Activated CD4-positive, alpha-beta memory T cell treated with anti-CD3 and anti-CD28 coated beads, Interleukin-2, amount 10 ng/mL, durations not matched to agents 7 days and 5 days (primary cell): ENCODE measurements around the gene STX5. TPM values are rescaled to one million over a fixed set of nuclear protein-coding genes. Genes with fewer than 3 reads are reported as not detected.

Experiments used
- CTCF ChIA-PET: fragments of 350-600 bp; sonication (Branson Sonifier 250); formaldehyde crosslinking; loops from one replicate; lab custom pipeline; 2021; ENCODE audit warnings: antibody characterized with exemption, inconsistent platforms; lab: Charles Lee
- POLR2A ChIA-PET: fragments of 350-600 bp; sonication (Branson Sonifier 250); formaldehyde crosslinking; loops from one replicate; lab custom pipeline; 2021; ENCODE audit warnings: antibody characterized with exemption; lab: Charles Lee
- DNase-seq: peaks from one replicate; pipeline ENCODE4 v3.0.0-alpha.2; 2020
- H3K27ac Mint-ChIP-seq: one replicate; pipeline ENCODE4 v1.8.0; 2021; ENCODE audit warnings: mild to moderate bottlenecking, mixed read lengths
- H3K27me3 Mint-ChIP-seq: one replicate; pipeline ENCODE4 v1.8.0; 2021; ENCODE audit warnings: mixed read lengths
- H3K36me3 Mint-ChIP-seq: one replicate; pipeline ENCODE4 v1.8.0; 2021; ENCODE audit warnings: low read depth, mixed read lengths
- H3K4me1 Mint-ChIP-seq: one replicate; pipeline ENCODE4 v1.8.0; 2021; ENCODE audit warnings: mixed read lengths
- H3K4me3 Mint-ChIP-seq: one replicate; pipeline ENCODE4 v1.8.0; 2021; ENCODE audit warnings: mild to moderate bottlenecking, mixed read lengths
- H3K9me3 Mint-ChIP-seq: one replicate; pipeline ENCODE4 v1.8.0; 2021; ENCODE audit warnings: mixed read lengths
- total RNA-seq, 2 experiments: library from RNA; stranded (reverse); gene quantifications; one replicate each; pipeline ENCODE4 v1.2.3, GENCODE V29; 2021

STX5 gene
- total RNA-seq, 2 experiments from 2014 or later, result 40.6 to 41.6 TPM

DNA sequence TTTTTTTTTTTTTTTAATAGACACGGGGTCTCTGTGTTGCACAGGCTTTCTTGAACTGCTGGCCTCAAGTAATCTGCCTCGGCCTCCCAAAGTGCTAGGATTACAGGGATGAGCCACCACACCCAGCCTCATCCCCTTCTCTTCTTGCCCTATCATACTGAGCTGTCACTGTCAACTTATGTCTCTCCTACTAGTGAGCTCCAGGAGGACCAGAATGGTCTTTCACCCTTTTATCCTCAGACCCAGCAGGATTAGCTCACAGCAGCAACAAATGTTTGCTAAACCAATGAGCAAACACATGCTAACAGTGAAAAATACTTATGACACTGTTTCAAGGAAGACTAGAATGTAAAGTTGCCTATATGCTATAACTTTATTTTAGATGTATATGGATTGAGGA lies 20.2 kb downstream of the STX5 start:
- POLR2A ChIA-PET, result interaction anchor here (0.9 to 2.1 kb wide), 3 partner anchors 10 to 147 kb away, joined by 3 to 4 read pairs (median 4); partner anchors contain the start of genes C11orf98 and CSKMT
- H3K4me1 Mint-ChIP-seq, result peaks cover 1% of the 10 kb centered on the region
- no peak overlapping the region for H3K27ac Mint-ChIP-seq
- CTCF ChIA-PET, result interaction anchor here (0.8 to 1.2 kb wide), 2 partner anchors 25 to 51 kb away, joined by 4 to 5 read pairs; no protein-coding TSS in a partner anchor
- DNase-seq, result no peak
- no peaks in the 10 kb centered on the region for H3K9me3 Mint-ChIP-seq
- H3K36me3 Mint-ChIP-seq, result peaks cover 9% of the 10 kb centered on the region
- no peaks in the 10 kb centered on the region for H3K27me3 Mint-ChIP-seq
- H3K4me3 Mint-ChIP-seq, result no peak overlapping the region

DNA sequence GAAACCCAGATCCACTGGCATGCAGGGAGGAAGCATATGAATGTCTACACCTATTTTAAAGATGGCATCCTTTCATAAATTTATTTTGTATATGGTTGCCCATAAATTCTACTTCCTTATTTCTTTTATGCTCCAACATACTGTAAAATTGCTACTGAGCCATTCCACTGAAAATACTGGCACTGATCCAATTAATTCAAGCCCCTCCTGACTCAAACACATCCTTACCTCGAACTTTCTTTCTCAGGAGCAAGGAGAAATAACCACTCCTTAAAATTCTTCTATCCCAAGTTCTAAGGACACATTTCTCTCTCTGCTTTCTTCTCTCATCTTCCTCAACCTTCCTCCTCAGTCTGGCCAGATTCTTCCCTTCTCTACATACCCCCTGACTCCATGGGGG lies 21.1 kb downstream of the STX5 start:
- DNase-seq, result no peak
- Mint-ChIP-seq H3K4me3 (no peak overlapping the region), H3K27ac (no peak overlapping the region), H3K9me3 (no peaks in the 10 kb centered on the region), H3K27me3 (no peaks in the 10 kb centered on the region), H3K36me3 (peaks cover 4% of the 10 kb centered on the region), H3K4me1 (peaks cover 9% of the 10 kb centered on the region)
- ChIA-PET CTCF (no interaction called here), POLR2A (interaction anchor here (1.1 kb wide), 1 partner anchor 31 kb away, joined by 4 read pairs; no protein-coding TSS in a partner anchor)

DNA sequence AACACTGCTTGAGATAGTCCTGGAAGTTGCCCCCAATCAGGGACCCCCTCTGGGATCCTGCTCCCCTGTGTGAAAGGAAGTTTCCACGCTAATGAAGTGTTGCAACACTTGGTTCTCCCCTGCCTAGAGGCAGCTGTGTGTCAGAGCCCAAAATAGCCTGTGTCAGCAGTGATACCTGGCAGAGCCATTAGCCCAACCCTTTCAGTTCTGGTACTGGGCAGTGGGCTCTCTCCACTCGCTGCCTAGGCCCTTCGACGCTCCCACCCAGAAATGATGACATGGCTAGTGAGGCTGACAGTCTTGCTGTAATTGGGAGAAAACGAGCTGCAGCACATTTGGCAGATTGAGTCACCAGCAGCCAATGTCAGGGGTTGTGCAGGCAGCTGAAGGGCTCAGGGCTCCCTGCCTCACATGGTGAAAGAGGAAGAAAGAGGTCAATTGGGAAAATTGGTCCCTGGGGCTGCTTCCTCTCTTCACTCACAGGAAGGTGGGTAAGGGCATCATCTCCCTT lies 25.2 kb downstream of the STX5 start:
- Mint-ChIP-seq H3K4me3 (peak overlapping the region; percentile 90), H3K4me1 (peaks cover 34% of the 10 kb centered on the region), H3K36me3 (peaks cover 29% of the 10 kb centered on the region), H3K27me3 (no peaks in the 10 kb centered on the region), H3K27ac (no peak overlapping the region), H3K9me3 (no peaks in the 10 kb centered on the region)
- CTCF ChIA-PET, result interaction anchor here (0.6 to 3.9 kb wide), 5 partner anchors 12 to 23 kb away, joined by 3 to 32 read pairs (median 5); partner anchors contain the start of gene TMEM179B
- POLR2A ChIA-PET, result interaction anchor here (0.8 to 5.5 kb wide), 21 partner anchors 9 to 215 kb away, joined by 3 to 134 read pairs (median 10); partner anchors contain the start of genes C11orf98, CSKMT, HNRNPUL2 and LBHD1
- no peak for DNase-seq

GRCh38 chr11:62805961-62806441 lies 25.9 kb downstream of the STX5 start:
- POLR2A ChIA-PET, result interaction anchor here (0.8 to 5.5 kb wide), 29 partner anchors 8 to 379 kb away, joined by 3 to 134 read pairs (median 6); partner anchors contain the start of genes BSCL2, C11orf98, CSKMT and GNG3
- Mint-ChIP-seq H3K27ac (peak overlapping the region; percentile 86), H3K27me3 (no peaks in the 10 kb centered on the region), H3K36me3 (peaks cover 35% of the 10 kb centered on the region), H3K4me3 (peak overlapping the region; percentile 90), H3K4me1 (peaks cover 40% of the 10 kb centered on the region), H3K9me3 (no peaks in the 10 kb centered on the region)
- peak; percentile 28 for DNase-seq
- CTCF ChIA-PET, result interaction anchor here (0.7 to 3.9 kb wide), 7 partner anchors 12 to 78 kb away, joined by 3 to 32 read pairs (median 5); partner anchors contain the start of genes HNRNPUL2, SLC3A2, TMEM179B and TTC9C

DNA sequence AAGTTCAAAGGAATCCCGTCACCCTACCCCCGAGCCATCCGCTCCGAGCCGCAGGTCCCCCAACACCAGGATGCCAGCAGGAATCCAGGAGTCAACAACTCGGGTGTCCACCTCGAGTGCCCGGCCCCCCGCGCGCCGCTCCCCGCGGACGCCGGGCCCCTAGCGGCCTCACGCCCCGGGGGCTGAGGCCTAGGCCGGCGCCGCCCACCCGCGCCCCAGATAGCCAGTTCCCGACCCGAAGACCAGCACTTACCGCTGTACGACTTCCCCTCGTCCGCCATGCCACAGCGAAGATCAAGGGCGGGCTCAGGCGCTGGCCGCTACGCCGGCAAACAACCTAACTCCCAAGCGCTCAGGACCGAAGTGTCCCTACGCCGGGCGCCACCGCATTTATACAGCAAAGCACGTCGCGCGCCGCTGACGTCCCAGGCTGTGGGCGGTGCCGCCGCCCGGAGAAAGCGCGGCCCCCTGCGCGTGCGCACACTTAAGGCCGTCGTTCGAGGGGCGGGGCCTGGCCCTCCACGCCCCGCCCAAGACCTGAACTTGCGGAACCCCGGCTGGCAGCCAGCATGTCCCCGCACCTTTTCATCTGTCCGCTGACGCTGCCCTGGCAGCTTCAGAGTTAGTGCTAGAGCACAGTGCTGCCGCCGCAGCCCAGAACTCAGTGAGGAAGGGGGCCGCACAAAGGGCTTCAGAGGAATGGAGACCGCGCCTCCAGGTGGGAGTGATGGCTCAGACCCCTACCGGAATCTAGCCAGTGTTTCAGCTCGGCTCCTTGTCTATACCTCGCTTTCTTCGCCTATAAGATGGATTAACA lies 26.6 kb downstream of the STX5 start, which contains the start of gene NXF1:
Gene NXF1 (minus strand): TSS at position 365 of the 817 bp plus-strand sequence. CDS start 84 bp downstream, at position 281.
- POLR2A ChIA-PET, result interaction anchor here (0.8 to 5.5 kb wide), 32 partner anchors 8 to 378 kb away, joined by 3 to 134 read pairs (median 6); partner anchors contain the start of genes BSCL2, C11orf98, CSKMT and GNG3
- H3K27me3 Mint-ChIP-seq, result no peaks in the 10 kb centered on the region
- CTCF ChIA-PET, result interaction anchor here (0.7 to 3.9 kb wide), 6 partner anchors 11 to 78 kb away, joined by 3 to 32 read pairs (median 6); partner anchors contain the start of genes HNRNPUL2, SLC3A2, TMEM179B and TTC9C

DNA sequence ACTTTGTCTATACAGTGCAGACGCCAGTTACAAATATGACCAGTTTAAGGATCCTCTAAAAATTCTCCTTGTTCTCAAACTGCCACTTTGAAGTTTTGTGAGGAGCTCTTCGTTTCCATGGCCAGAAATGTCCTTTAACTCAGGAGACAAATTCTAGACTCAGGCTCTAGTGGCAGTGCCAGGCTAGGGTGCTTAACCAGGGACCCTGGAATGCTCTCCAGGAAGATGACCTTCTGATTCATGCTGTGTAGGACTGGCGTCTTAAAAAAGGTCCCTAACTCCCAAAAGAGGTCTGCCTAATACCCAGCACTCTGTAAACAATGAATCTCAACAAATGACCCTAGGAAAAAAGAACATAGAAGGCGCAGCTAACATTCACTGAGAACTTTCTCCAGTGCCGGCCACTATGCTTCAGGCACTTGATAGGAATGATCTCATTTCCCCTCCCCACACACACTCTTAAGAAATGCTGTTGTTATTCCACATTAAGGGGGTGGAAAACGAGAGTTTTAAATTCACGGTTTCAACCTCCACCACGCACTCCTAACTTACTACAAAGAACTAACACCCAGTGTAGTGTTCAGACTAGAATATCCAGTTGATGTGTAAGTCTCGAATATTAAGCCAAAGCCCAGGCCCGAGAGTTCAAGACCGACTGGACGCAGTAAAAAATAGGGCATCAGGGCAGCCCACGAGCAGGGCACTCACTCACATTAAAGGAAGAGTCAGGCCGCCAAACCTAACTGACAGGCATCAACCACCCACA lies 27.4 kb downstream of the STX5 start:
- Mint-ChIP-seq H3K4me1 (peaks cover 41% of the 10 kb centered on the region), H3K4me3 (peak overlapping the region; percentile 90), H3K36me3 (peaks cover 48% of the 10 kb centered on the region), H3K27me3 (no peaks in the 10 kb centered on the region), H3K27ac (peak overlapping the region; percentile 82), H3K9me3 (no peaks in the 10 kb centered on the region)
- CTCF ChIA-PET, result interaction anchor here (1.7 kb wide), 1 partner anchor 18 kb away, joined by 5 read pairs; no protein-coding TSS in a partner anchor
- no peak for DNase-seq
- POLR2A ChIA-PET, result interaction anchor here (0.6 to 5.5 kb wide), 22 partner anchors 9 to 261 kb away, joined by 3 to 134 read pairs (median 8); partner anchors contain the start of genes BSCL2, C11orf98, CSKMT and EEF1G

More for the DNA sequence above, 26.6 kb downstream of the STX5 start, which contains the start of gene NXF1:
- Mint-ChIP-seq H3K27ac (peak within 1 kb of the TSS; percentile 86), H3K4me1 (peaks cover 40% of the 10 kb centered on the region), H3K36me3 (peaks cover 40% of the 10 kb centered on the region), H3K9me3 (no peaks in the 10 kb centered on the region), H3K4me3 (peak within 1 kb of the TSS; percentile 90)
- peak; percentile 96 for DNase-seq

- no peaks in the 10 kb centered on the region for H3K9me3 Mint-ChIP-seq
- POLR2A ChIA-PET, result interaction anchor here (0.8 to 2.9 kb wide), 7 partner anchors 8 to 74 kb away, joined by 3 to 27 read pairs (median 4); partner anchors contain the start of genes STX5, TMEM179B and WDR74
- no peak for DNase-seq
- no peak overlapping the region for H3K27ac Mint-ChIP-seq
- CTCF ChIA-PET, result interaction anchor here (1.1 to 1.9 kb wide), 4 partner anchors 8 to 95 kb away, joined by 4 to 6 read pairs (median 4); no protein-coding TSS in a partner anchor
- peaks cover 34% of the 10 kb centered on the region for H3K4me1 Mint-ChIP-seq
- H3K36me3 Mint-ChIP-seq, result peaks cover 77% of the 10 kb centered on the region
- H3K4me3 Mint-ChIP-seq, result no peak overlapping the region
- no peaks in the 10 kb centered on the region for H3K27me3 Mint-ChIP-seq
These were observed 30.8 kb downstream of the STX5 start for GRCh38 chr11:62801071-62801470.

DNA sequence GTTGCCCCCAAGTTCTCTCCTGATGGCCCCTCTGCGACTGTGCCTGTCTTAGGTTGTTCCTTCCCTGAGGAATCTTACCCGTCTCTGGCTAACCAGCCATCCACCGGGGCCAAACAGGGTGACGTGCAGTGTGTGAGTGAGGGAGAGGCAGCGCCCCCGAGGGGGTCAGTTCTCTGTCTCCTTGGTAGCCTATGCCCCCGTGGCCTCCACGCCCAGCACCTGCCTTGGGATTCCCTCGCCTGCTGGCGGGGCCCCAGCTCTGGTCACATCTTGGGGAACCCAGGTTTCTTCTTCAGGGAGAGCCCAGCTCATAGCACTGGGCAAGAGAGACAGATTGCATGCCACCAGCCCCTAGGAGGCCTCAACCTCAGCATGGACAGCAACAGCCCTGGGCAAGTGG lies 32.4 kb downstream of the STX5 start:
- Mint-ChIP-seq H3K9me3 (no peaks in the 10 kb centered on the region), H3K27ac (no peak overlapping the region), H3K4me1 (peaks cover 30% of the 10 kb centered on the region), H3K27me3 (no peaks in the 10 kb centered on the region), H3K36me3 (peaks cover 86% of the 10 kb centered on the region), H3K4me3 (no peak overlapping the region)
- CTCF ChIA-PET, result interaction anchor here (1.0 kb wide), 1 partner anchor 13 kb away, joined by 3 read pairs; no protein-coding TSS in a partner anchor
- POLR2A ChIA-PET, result interaction anchor here (2.9 kb wide), 1 partner anchor 11 kb away, joined by 21 read pairs; the partner anchor contains the start of gene TMEM179B
- DNase-seq, result no peak

- ChIA-PET CTCF (interaction anchor here (1.1 to 1.3 kb wide), 2 partner anchors 10 to 52 kb away, joined by 4 to 5 read pairs; no protein-coding TSS in a partner anchor), POLR2A (interaction anchor here (1.0 to 11.3 kb wide), 4 partner anchors 9 to 85 kb away, joined by 3 to 134 read pairs (median 18); partner anchors contain the start of genes NXF1, TMEM179B and WDR74)
- DNase-seq, result no peak
- Mint-ChIP-seq H3K27me3 (no peaks in the 10 kb centered on the region), H3K36me3 (peaks cover 79% of the 10 kb centered on the region), H3K27ac (no peak overlapping the region), H3K9me3 (no peaks in the 10 kb centered on the region), H3K4me1 (peaks cover 15% of the 10 kb centered on the region), H3K4me3 (no peak overlapping the region)
These were observed 35.6 kb downstream of the STX5 start for GRCh38 chr11:62796281-62796680.

DNA sequence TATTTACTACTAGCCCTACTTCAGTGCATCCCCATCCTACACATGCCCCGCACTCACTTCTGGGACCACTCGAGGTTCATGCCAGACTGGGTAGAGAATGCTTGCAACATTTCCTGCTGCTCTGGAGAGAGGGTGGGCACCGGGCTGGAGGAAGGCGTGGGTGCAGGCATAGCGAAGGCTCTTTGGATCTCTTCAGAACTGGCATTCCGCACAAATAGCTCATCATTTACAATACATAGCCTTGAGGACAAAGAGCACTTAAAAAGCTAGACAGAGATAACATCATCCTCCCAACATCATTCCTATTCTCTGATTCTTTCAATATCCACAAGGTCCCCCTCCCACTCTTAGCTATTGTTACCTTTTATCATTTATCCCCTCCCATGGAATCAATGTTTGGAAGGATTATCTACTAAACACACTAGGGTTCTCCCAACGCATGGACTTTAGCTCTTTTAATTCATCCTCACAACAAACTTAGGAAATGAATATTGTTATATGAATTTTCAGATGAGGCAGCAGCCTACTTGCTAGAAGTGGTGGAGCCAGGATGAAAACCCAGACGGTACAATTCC lies 37.6 kb downstream of the STX5 start:
- Mint-ChIP-seq H3K4me1 (peaks cover 29% of the 10 kb centered on the region), H3K4me3 (no peak overlapping the region), H3K27ac (peak overlapping the region; percentile 5), H3K9me3 (no peaks in the 10 kb centered on the region), H3K27me3 (no peaks in the 10 kb centered on the region), H3K36me3 (peaks cover 79% of the 10 kb centered on the region)
- POLR2A ChIA-PET, result interaction anchor here (0.8 to 11.3 kb wide), 10 partner anchors 11 to 130 kb away, joined by 3 to 224 read pairs (median 6); partner anchors contain the start of genes C11orf98, CSKMT, NXF1 and SLC3A2
- no peak for DNase-seq
- CTCF ChIA-PET, result interaction anchor here (1.0 to 2.0 kb wide), 2 partner anchors 8 to 12 kb away, joined by 5 read pairs; partner anchors contain the start of gene NXF1

DNA sequence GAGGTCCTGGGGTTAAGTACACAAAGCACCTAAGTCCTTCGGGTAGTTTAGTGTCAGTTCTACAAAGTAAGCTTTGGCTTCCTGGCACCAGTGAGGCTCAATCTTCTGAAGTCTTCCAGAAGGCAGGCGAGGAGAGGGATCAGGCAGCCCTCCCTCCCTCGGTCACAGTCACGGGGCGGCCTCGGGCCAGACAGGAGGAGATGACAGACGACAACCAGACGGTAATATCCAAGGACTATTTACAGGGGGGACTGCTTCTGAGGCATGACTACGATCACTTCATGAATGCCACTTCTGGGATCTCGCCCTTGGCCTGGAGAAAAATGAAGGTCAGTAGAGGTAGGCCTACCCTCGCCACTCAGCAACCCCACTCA lies 39.7 kb downstream of the STX5 start:
- Mint-ChIP-seq H3K27ac (peak overlapping the region; percentile 97), H3K36me3 (peaks cover 69% of the 10 kb centered on the region), H3K4me3 (peak overlapping the region; percentile 90), H3K9me3 (no peaks in the 10 kb centered on the region), H3K27me3 (no peaks in the 10 kb centered on the region), H3K4me1 (peaks cover 46% of the 10 kb centered on the region)
- no peak for DNase-seq
- CTCF ChIA-PET, result interaction anchor here (1.0 to 1.4 kb wide), 3 partner anchors 9 to 70 kb away, joined by 3 to 5 read pairs (median 5); no protein-coding TSS in a partner anchor
- POLR2A ChIA-PET, result interaction anchor here (1.0 to 11.3 kb wide), 10 partner anchors 9 to 127 kb away, joined by 3 to 224 read pairs (median 6); partner anchors contain the start of genes C11orf98, CSKMT, NXF1 and SLC3A2
